Type B pancreatic cell (in vitro differentiated cells): ENCODE results near the gene SLC41A3. TPM values are rescaled to one million over a fixed set of nuclear protein-coding genes. Genes with fewer than 3 reads are reported as not detected.

ENCODE experiments used
- DNase-seq: peaks from one replicate; pipeline ENCODE4 v3.0.0; 2021; ENCODE audit warnings: mixed read lengths; ENCODE audit not compliant: unreplicated experiment; ENCODE audit errors: extremely low spot score
- H3K27ac Mint-ChIP-seq: 2 replicates; pipeline ENCODE4 v1.8.0; 2021; ENCODE audit warnings: mild to moderate bottlenecking, mixed read lengths
- H3K27me3 Mint-ChIP-seq: 2 replicates; pipeline ENCODE4 v1.8.0; 2021; ENCODE audit warnings: mixed read lengths
- H3K36me3 Mint-ChIP-seq: 2 replicates; pipeline ENCODE4 v1.8.0; 2021; ENCODE audit warnings: mixed read lengths
- H3K4me1 Mint-ChIP-seq: one replicate; pipeline ENCODE4 v1.8.0; 2021; ENCODE audit warnings: mixed read lengths; ENCODE audit not compliant: unreplicated experiment
- H3K4me3 Mint-ChIP-seq: 2 replicates; pipeline ENCODE4 v1.8.0; 2021; ENCODE audit warnings: mild to moderate bottlenecking, mixed read lengths
- H3K9me3 Mint-ChIP-seq: 2 replicates; pipeline ENCODE4 v1.8.0; 2021; ENCODE audit warnings: mixed read lengths
- total RNA-seq: library from RNA; stranded (reverse); gene quantifications from 2 replicates; pipeline ENCODE4 v1.2.1, GENCODE V29; 2021; ENCODE audit warnings: low replicate concordance
- TF ChIP-seq, protein P1 (sequence below): fragments of 200-600 bp; sonication (generic); conservative IDR thresholded peaks from 2 replicates; pipeline ENCODE4 v1.5.0; 2021; ENCODE audit warnings: antibody characterized with exemption, mild to moderate bottlenecking

SLC41A3 gene
- total RNA-seq, 1 donor from 2014 or later, result 56.4 TPM

GRCh38 chr3:126015075-126015474 lies 68.8 kb downstream of the SLC41A3 start:
- peaks cover 5% of the 10 kb centered on the region for H3K4me1 Mint-ChIP-seq
- TF ChIP-seq, protein P1, sequence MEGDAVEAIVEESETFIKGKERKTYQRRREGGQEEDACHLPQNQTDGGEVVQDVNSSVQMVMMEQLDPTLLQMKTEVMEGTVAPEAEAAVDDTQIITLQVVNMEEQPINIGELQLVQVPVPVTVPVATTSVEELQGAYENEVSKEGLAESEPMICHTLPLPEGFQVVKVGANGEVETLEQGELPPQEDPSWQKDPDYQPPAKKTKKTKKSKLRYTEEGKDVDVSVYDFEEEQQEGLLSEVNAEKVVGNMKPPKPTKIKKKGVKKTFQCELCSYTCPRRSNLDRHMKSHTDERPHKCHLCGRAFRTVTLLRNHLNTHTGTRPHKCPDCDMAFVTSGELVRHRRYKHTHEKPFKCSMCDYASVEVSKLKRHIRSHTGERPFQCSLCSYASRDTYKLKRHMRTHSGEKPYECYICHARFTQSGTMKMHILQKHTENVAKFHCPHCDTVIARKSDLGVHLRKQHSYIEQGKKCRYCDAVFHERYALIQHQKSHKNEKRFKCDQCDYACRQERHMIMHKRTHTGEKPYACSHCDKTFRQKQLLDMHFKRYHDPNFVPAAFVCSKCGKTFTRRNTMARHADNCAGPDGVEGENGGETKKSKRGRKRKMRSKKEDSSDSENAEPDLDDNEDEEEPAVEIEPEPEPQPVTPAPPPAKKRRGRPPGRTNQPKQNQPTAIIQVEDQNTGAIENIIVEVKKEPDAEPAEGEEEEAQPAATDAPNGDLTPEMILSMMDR, result no peak
- no peaks in the 10 kb centered on the region for H3K27me3 Mint-ChIP-seq
- no peak overlapping the region for H3K27ac Mint-ChIP-seq
- H3K4me3 Mint-ChIP-seq, result no peak overlapping the region
- no peak for DNase-seq
- no peaks in the 10 kb centered on the region for H3K9me3 Mint-ChIP-seq
- peaks cover 21% of the 10 kb centered on the region for H3K36me3 Mint-ChIP-seq

GRCh38 chr3:126014252-126014651 lies 69.7 kb downstream of the SLC41A3 start:
- no peaks in the 10 kb centered on the region for H3K27me3 Mint-ChIP-seq
- H3K4me1 Mint-ChIP-seq, result peaks cover 5% of the 10 kb centered on the region
- no peak overlapping the region for H3K27ac Mint-ChIP-seq
- H3K36me3 Mint-ChIP-seq, result peaks cover 21% of the 10 kb centered on the region
- no peak overlapping the region for H3K4me3 Mint-ChIP-seq
- no peaks in the 10 kb centered on the region for H3K9me3 Mint-ChIP-seq
- TF ChIP-seq, protein P1, result no peak
- DNase-seq, result no peak

- no peaks in the 10 kb centered on the region for H3K9me3 Mint-ChIP-seq
- no peak overlapping the region for H3K27ac Mint-ChIP-seq
- TF ChIP-seq, protein P1, result no peak
- no peak overlapping the region for H3K4me3 Mint-ChIP-seq
- H3K27me3 Mint-ChIP-seq, result no peaks in the 10 kb centered on the region
- peaks cover 5% of the 10 kb centered on the region for H3K4me1 Mint-ChIP-seq
- peaks cover 21% of the 10 kb centered on the region for H3K36me3 Mint-ChIP-seq
- no peak for DNase-seq
Observed at GRCh38 chr3:126013751-126014156, 70.2 kb downstream of the SLC41A3 start.

DNA sequence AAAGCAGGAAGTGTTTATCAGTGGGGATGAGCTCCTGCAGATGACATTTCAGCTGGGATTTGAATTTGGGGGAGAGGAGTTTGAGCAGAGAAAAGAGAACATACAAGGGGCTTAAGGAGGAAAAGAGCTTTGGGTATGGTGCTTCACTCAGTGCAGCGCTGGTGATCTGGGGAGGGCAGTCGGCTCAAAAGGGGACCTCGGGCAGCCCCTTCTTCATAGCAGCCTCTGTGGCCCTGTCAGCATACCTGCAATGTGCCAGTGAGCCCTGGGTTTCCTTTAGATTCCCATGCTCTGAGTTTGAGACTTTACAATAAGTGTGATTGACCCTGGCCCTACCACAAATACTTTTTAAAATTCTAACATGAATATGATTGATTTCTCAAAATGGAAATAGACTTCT lies 74.7 kb downstream of the SLC41A3 start:
- no peaks in the 10 kb centered on the region for H3K9me3 Mint-ChIP-seq
- TF ChIP-seq, protein P1, result no peak
- H3K36me3 Mint-ChIP-seq, result peaks cover 29% of the 10 kb centered on the region
- DNase-seq, result no peak
- H3K27ac Mint-ChIP-seq, result no peak overlapping the region
- no peaks in the 10 kb centered on the region for H3K4me1 Mint-ChIP-seq
- H3K4me3 Mint-ChIP-seq, result no peak overlapping the region
- no peaks in the 10 kb centered on the region for H3K27me3 Mint-ChIP-seq

GRCh38 chr3:126008219-126008618 lies 75.7 kb downstream of the SLC41A3 start:
- no peaks in the 10 kb centered on the region for H3K27me3 Mint-ChIP-seq
- peaks cover 29% of the 10 kb centered on the region for H3K36me3 Mint-ChIP-seq
- no peaks in the 10 kb centered on the region for H3K4me1 Mint-ChIP-seq
- DNase-seq, result no peak
- no peaks in the 10 kb centered on the region for H3K9me3 Mint-ChIP-seq
- no peak overlapping the region for H3K4me3 Mint-ChIP-seq
- TF ChIP-seq, protein P1, result no peak
- H3K27ac Mint-ChIP-seq, result peak overlapping the region; percentile 27

GRCh38 chr3:126005951-126006350 lies 78.0 kb downstream of the SLC41A3 start:
- H3K27ac Mint-ChIP-seq, result no peak overlapping the region
- H3K4me3 Mint-ChIP-seq, result no peak overlapping the region
- H3K9me3 Mint-ChIP-seq, result peaks cover 10% of the 10 kb centered on the region
- no peak for DNase-seq
- TF ChIP-seq, protein P1, result no peak
- H3K36me3 Mint-ChIP-seq, result peaks cover 10% of the 10 kb centered on the region
- H3K27me3 Mint-ChIP-seq, result no peaks in the 10 kb centered on the region
- no peaks in the 10 kb centered on the region for H3K4me1 Mint-ChIP-seq
